C4-2B (cell line): Measurements from ENCODE around the gene OXLD1.

ENCODE experiments used
- CTCF ChIP-seq: fragments of 450-650 bp; conservative IDR thresholded peaks from 2 replicates; pipeline ENCODE4 v1.5.1; 2017; ENCODE audit warnings: mild to moderate bottlenecking
- ZFX ChIP-seq: fragments of 450-650 bp; IDR thresholded peaks from 2 replicates; pipeline ENCODE4 v1.6.1; 2017

DNA sequence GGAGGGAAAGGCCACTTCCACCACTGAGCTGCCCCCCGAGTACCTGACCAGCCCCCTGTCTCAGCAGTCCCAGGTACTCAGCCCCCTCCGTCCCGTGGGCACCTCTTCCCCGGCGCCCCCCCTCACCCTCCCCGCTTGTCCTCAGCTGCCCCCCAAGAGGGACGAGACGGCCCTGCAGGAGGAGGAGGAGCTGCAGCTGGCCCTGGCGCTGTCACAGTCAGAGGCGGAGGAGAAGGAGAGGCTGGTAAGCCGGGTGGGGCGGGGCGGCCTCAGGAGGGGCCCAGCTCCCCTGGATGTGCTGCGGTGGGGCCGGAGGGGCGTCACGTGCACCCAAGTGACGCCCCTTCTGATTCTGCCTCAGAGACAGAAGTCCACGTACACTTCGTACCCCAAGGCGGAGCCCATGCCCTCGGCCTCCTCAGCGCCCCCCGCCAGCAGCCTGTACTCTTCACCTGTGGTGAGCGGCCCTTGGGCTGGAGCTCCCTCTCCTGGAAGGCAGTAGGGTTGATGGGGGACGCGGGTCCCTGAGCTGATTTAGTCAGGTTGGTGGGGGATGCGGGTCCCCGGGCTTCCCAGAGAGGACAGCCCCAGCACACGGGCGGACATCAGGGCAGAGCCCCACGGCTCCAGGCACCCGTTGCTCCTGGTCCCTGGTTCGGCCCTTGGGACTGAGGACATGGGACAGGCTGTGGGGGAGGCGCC, 27.3 kb upstream of the OXLD1 start:
- TF ChIP-seq CTCF (no peak), ZFX (no peak)
